H1 (cell line): ENCODE data around the gene OSBP2. TPM values are rescaled to one million over a fixed set of nuclear protein-coding genes. Genes with fewer than 3 reads are reported as not detected.

Experiments used
- CTCF ChIA-PET: fragments of 300-600 bp; sonication (Branson Sonifier 250); formaldehyde crosslinking; loops from one replicate; lab custom pipeline; 2021; ENCODE audit not compliant: partially characterized antibody; lab: Charles Lee
- POLR2A ChIA-PET: fragments of 300-600 bp; sonication (Branson Sonifier 250); formaldehyde crosslinking; loops from one replicate; lab custom pipeline; 2021; ENCODE audit warnings: inconsistent platforms; ENCODE audit not compliant: partially characterized antibody; lab: Charles Lee
- DNase-seq, 2 experiments: peaks; one replicate each; pipeline versions ENCODE4 v3.0.0 to v3.0.0-alpha.2; 2010 to 2022; ENCODE audit warnings: low spot score in 2 of 2, low read depth in 1 of 2, mixed read lengths in 1 of 2
- FAIRE-seq: peaks from 2 replicates; lab custom pipeline; 2011; peaks lifted over from hg19 to GRCh38; lab: Jason Lieb, UNC
- H2AFZ ChIP-seq: 2 replicates; pipeline ENCODE4 v1.8.1; 2012; ENCODE audit warnings: low read length, inconsistent platforms
- H2AK5ac ChIP-seq: 2 replicates; pipeline ENCODE4 v1.6.1; 2013; ENCODE audit warnings: low read depth, low read length
- H2BK120ac ChIP-seq: replicated peaks from 2 replicates; pipeline ENCODE3; 2013; ENCODE audit warnings: low read depth, low read length, inconsistent platforms
- H2BK12ac ChIP-seq: 2 replicates; pipeline ENCODE4 v1.6.1; 2013; ENCODE audit warnings: low read depth, low read length
- H2BK15ac ChIP-seq: 2 replicates; pipeline ENCODE4 v1.6.1; 2013; ENCODE audit warnings: low read length
- H2BK20ac ChIP-seq: 2 replicates; pipeline ENCODE4 v1.6.1; 2013; ENCODE audit warnings: low read length
- H2BK5ac ChIP-seq: 2 replicates; pipeline ENCODE4 v1.6.1; 2013; ENCODE audit warnings: low read depth, low read length
- H3K14ac ChIP-seq: 2 replicates; pipeline ENCODE4 v1.6.1; 2013; ENCODE audit warnings: inconsistent platforms; ENCODE audit not compliant: insufficient read length
- H3K18ac ChIP-seq: 2 replicates; pipeline ENCODE4 v1.6.1; 2013; ENCODE audit warnings: low read length; ENCODE audit errors: extremely low read depth
- H3K23ac ChIP-seq: 2 replicates; pipeline ENCODE4 v1.6.1; 2013; ENCODE audit warnings: inconsistent platforms; ENCODE audit not compliant: insufficient read length
- H3K23me2 ChIP-seq: 2 replicates; pipeline ENCODE4 v1.6.1; 2013; ENCODE audit warnings: low read depth, low read length
- H3K27ac ChIP-seq: 2 replicates; pipeline ENCODE4 v1.6.1; 2011; ENCODE audit warnings: low read depth, low read length, inconsistent platforms
- H3K27me3 ChIP-seq, 4 experiments: replicated peaks in 1 of 4; 1 replicate in 1 of 4; 2 replicates in 3 of 4; pipeline versions ENCODE4 v1.6.1 to v1.8.1; 2011 to 2013; ENCODE audit warnings: low read length in 3 of 4, mild to moderate bottlenecking in 3 of 4, inconsistent platforms in 2 of 4, mixed read lengths in 2 of 4, moderate library complexity in 1 of 4; ENCODE audit not compliant: control insufficient read depth in 3 of 4, insufficient read depth in 3 of 4; ENCODE audit errors: extremely low read depth in 1 of 4
- H3K36me3 ChIP-seq, 4 experiments: 2 replicates each; pipeline versions ENCODE4 v1.6.1 to v1.8.1; 2011 to 2013; ENCODE audit warnings: mild to moderate bottlenecking in 4 of 4, low read length in 3 of 4, moderate library complexity in 2 of 4, control low read depth in 1 of 4, inconsistent platforms in 1 of 4; ENCODE audit not compliant: insufficient read depth in 4 of 4, control insufficient read depth in 2 of 4
- H3K4ac ChIP-seq: replicated peaks from 2 replicates; pipeline ENCODE3; 2013; ENCODE audit warnings: low read length, low read depth, mixed read lengths, inconsistent platforms; ENCODE audit not compliant: insufficient read length
- H3K4me1 ChIP-seq, 4 experiments: replicated peaks in 1 of 4; 1 replicate in 1 of 4; 2 replicates in 3 of 4; pipeline versions ENCODE4 v1.6.1 to v1.8.1; 2011 to 2013; ENCODE audit warnings: low read length in 3 of 4, inconsistent platforms in 2 of 4, mixed read lengths in 1 of 4; ENCODE audit not compliant: insufficient read depth in 4 of 4, control insufficient read depth in 3 of 4
- H3K4me2 ChIP-seq, 2 experiments: 2 replicates each; pipeline versions ENCODE4 v1.6.1 to v1.8.1; 2011 to 2013; ENCODE audit warnings: low read depth in 2 of 2, low read length in 2 of 2, control low read depth in 1 of 2, inconsistent platforms in 1 of 2, mild to moderate bottlenecking in 1 of 2; ENCODE audit not compliant: insufficient read depth in 1 of 2
- H3K4me3 ChIP-seq, 4 experiments: fragments of 200-600, 300-600 bp in 1 of 4; sonication (generic), shearing (Covaris generic), sonication (Bioruptor Twin) in 1 of 4; 2 replicates each; pipeline versions ENCODE4 v1.5.1 to v1.8.1; 2011 to 2016; ENCODE audit warnings: low read length in 4 of 4, low read depth in 3 of 4, control low read depth in 2 of 4, inconsistent platforms in 2 of 4, mild to moderate bottlenecking in 2 of 4, mixed read lengths in 1 of 4, moderate library complexity in 1 of 4; ENCODE audit not compliant: insufficient read depth in 2 of 4; ENCODE audit errors: extremely low read depth in 1 of 4
- H3K56ac ChIP-seq: replicated peaks from 2 replicates; pipeline ENCODE3; 2013; ENCODE audit warnings: low read depth, mild to moderate bottlenecking, mixed read lengths, low read length, inconsistent platforms; ENCODE audit not compliant: insufficient read length
- H3K79me1 ChIP-seq: 2 replicates; pipeline ENCODE4 v1.6.1; 2013; ENCODE audit warnings: low read depth, low read length, control low read depth
- H3K79me2 ChIP-seq, 2 experiments: 2 replicates each; pipeline versions ENCODE4 v1.6.1 to v1.8.1; 2012 to 2013; ENCODE audit warnings: low read length in 2 of 2, mild to moderate bottlenecking in 2 of 2, inconsistent platforms in 1 of 2; ENCODE audit not compliant: insufficient read depth in 2 of 2, control insufficient read depth in 1 of 2
- H3K9ac ChIP-seq, 4 experiments: replicated peaks in 1 of 4; 1 replicate in 1 of 4; 2 replicates in 3 of 4; pipeline versions ENCODE4 v1.6.1 to v1.8.1; 2011 to 2013; ENCODE audit warnings: low read depth in 3 of 4, low read length in 3 of 4, control low read depth in 2 of 4, mild to moderate bottlenecking in 2 of 4, moderate library complexity in 2 of 4, inconsistent platforms in 1 of 4; ENCODE audit errors: extremely low read depth in 1 of 4
- H3K9me3 ChIP-seq, 2 experiments: 2 replicates each; pipeline versions ENCODE4 v1.6.1 to v1.8.1; 2012 to 2013; ENCODE audit warnings: mild to moderate bottlenecking in 2 of 2, moderate library complexity in 2 of 2, control low read depth in 1 of 2, inconsistent platforms in 1 of 2, low read depth in 1 of 2, low read length in 1 of 2, mixed read lengths in 1 of 2; ENCODE audit not compliant: insufficient read depth in 2 of 2
- H4K20me1 ChIP-seq, 2 experiments: replicated peaks in 1 of 2; 2 replicates each; pipeline versions ENCODE3 to v1.8.1; 2011 to 2013; ENCODE audit warnings: inconsistent platforms in 2 of 2, low read length in 2 of 2, mild to moderate bottlenecking in 1 of 2; ENCODE audit not compliant: insufficient read depth in 2 of 2, control insufficient read depth in 1 of 2
- H4K5ac ChIP-seq: 2 replicates; pipeline ENCODE4 v1.6.1; 2013; ENCODE audit warnings: low read length, low read depth, mixed read lengths, inconsistent platforms; ENCODE audit not compliant: insufficient read length
- H4K8ac ChIP-seq: 2 replicates; pipeline ENCODE4 v1.8.0; 2013; ENCODE audit warnings: mild to moderate bottlenecking, moderate library complexity, low read length, inconsistent platforms; ENCODE audit not compliant: insufficient read depth; ENCODE audit errors: extremely low read depth
- H4K91ac ChIP-seq: replicated peaks from 2 replicates; pipeline ENCODE3; 2013; ENCODE audit warnings: low read length, mixed read lengths, inconsistent platforms; ENCODE audit not compliant: insufficient read length
- ASH2L ChIP-seq: fragments of 200-600, 300-600 bp; sonication (generic); IDR thresholded peaks from one replicate; pipeline ENCODE4 v1.7.1; 2017; ENCODE audit warnings: low read length
- BRCA1 ChIP-seq: IDR thresholded peaks from 2 replicates; pipeline ENCODE4 v1.6.1; 2012; ENCODE audit warnings: low read depth, low read length, improper control_type of control experiment
- KDM4A ChIP-seq: IDR thresholded peaks from one replicate; pipeline ENCODE4 v1.7.1; 2012; ENCODE audit warnings: low read depth, mild to moderate bottlenecking, moderate library complexity, low read length, inconsistent platforms; ENCODE audit not compliant: severe bottlenecking
- NANOG ChIP-seq: IDR thresholded peaks from 2 replicates; pipeline ENCODE4 v1.6.1; 2011; ENCODE audit warnings: low read length, low read depth, mild to moderate bottlenecking, inconsistent platforms; ENCODE audit not compliant: insufficient read depth, poor library complexity, severe bottlenecking
- PHF8 ChIP-seq: fragments of 200-600 bp; sonication (generic); conservative IDR thresholded peaks from 2 replicates; pipeline ENCODE4 v1.7.1; 2012; ENCODE audit warnings: low read depth, mild to moderate bottlenecking, inconsistent platforms, low read length, moderate library complexity
- WGBS, 2 experiments: shearing (Covaris generic) in 1 of 2; methylation state at CpG; one replicate each; pipeline versions ENCODE4 v1.1.6 to v1.1.7; 2013 to 2015; ENCODE audit warnings: low lambda C conversion rate in 2 of 2, mixed read lengths in 2 of 2, inconsistent platforms in 1 of 2, low coverage in 1 of 2, missing lambda C conversion rate in 1 of 2; ENCODE audit not compliant: insufficient replicate concordance in 2 of 2, insufficient coverage in 1 of 2, insufficient read length in 1 of 2; ENCODE audit errors: extremely low coverage in 1 of 2, missing lambda C conversion rate in 1 of 2; 5-methylcytosine and 5-hydroxymethylcytosine counted together
- polyA plus RNA-seq, 7 experiments: library from polyadenylated mRNA; depleted of rRNA in 3 of 7; stranded (reverse) in 5 of 7; unstranded in 2 of 7; fragments of >200 nt in 5 of 7; fragments of 200-250 nt in 2 of 7; gene quantifications; 1 replicate in 5 of 7; 2 replicates in 1 of 7; 4 replicates in 1 of 7; pipeline versions ENCODE4 v1.2.1 to v1.2.3, GENCODE V29; 2011 to 2013; ENCODE audit warnings: missing spikeins in 2 of 7, mixed read lengths in 2 of 7
- total RNA-seq: library from RNA; stranded (reverse); fragmentation: NEBNext Ultra II Directional; extraction: Animal tissue kit (Norgen Biotek cat#: 25700); gene quantifications from 2 replicates; pipeline ENCODE4 v1.2.1, GENCODE V29; 2021

OSBP2 gene
- total and polyA plus RNA-seq, 2 of the 8 experiments (the other 6 are each of a cell fraction or from before 2014, with no cell fraction given): 3.4 to 3.7 TPM

DNA sequence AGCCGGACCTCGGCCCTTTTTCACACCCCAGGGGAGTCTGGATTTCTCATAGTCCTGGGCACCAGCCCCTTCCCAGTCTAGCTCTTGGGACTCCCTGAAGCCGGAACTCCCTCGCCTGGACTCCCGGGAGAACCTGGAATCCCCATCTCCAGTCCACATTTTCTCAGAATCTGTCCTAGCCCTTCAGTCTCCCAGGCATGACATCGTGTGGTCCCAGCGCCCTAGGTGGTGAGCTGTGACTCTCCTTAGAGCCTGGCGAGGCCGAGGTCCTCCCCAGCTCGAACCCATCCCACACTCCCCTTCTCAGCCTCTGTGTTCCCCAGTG lies 26.3 kb upstream of the OSBP2 start:
- FAIRE-seq: no peak
- Histone ChIP-seq H2AFZ (peak overlapping the region; percentile 97), H3K79me1 (no peaks in the 10 kb centered on the region)
- TF ChIP-seq KDM4A: peak; percentile 4
- TF ChIP-seq NANOG: no peak
- no peak for TF ChIP-seq BRCA1
- no peak for TF ChIP-seq ASH2L
- no peak for TF ChIP-seq PHF8
- TF ChIP-seq, all 59 proteins: peak for 1
- POLR2A ChIA-PET: interaction anchor here (1.1 to 1.8 kb wide), 5 partner anchors 10 to 75 kb away, joined by 3 to 8 read pairs (median 4); partner anchors contain the start of genes OSBP2 and TCN2
- Histone ChIP-seq H3K36me3 (no peaks in the 10 kb centered on the region), H2BK15ac (no peak overlapping the region), H3K14ac (no peak overlapping the region), H3K4me1 (peaks cover 0 to 2% (median under 1%) of the 10 kb centered on the region in 4 experiments; a peak in 4 of 7 replicates), H3K18ac (no peak overlapping the region), H3K9me3 (no peaks in the 10 kb centered on the region), H2BK12ac (0 out of 2 replicates have a peak overlapping the region, but pooled peaks have one; percentile 12), H2AK5ac (no peak overlapping the region), H3K56ac (no peak overlapping the region), H2BK5ac (peak overlapping the region; percentile 60; the same call in 1 of the 2 replicates), H4K8ac (no peak overlapping the region), H3K4me2 (peak overlapping the region; percentile 90 to 94), H4K5ac (no peak overlapping the region), H2BK120ac (no peak overlapping the region), H3K27me3 (peaks cover 0 to 13% (median 8%) of the 10 kb centered on the region in 4 experiments; a peak in 5 of 7 replicates), H3K4ac (no peak overlapping the region), H3K4me3 (peak overlapping the region; percentile 62 to 87 (median 76)), H3K23ac (no peak overlapping the region), H3K27ac (no peak overlapping the region), H3K23me2 (peaks cover 16% of the 10 kb centered on the region; the same call in 1 of the 2 replicates), H4K20me1 (no peaks in the 10 kb centered on the region), H3K79me2 (no peaks in the 10 kb centered on the region), H4K91ac (no peak overlapping the region), H2BK20ac (no peak overlapping the region), H3K9ac (peak overlapping the region in 3 of 4 experiments; percentile 16 to 74 (median 67); a peak in 5 of 7 replicates)
- no peak for DNase-seq
- WGBS, 2 experiments: 26% methylated on average over 10 of the region's 10 CpGs; no CpG with 5 or more reads in 1 of the 2 experiments
- CTCF ChIA-PET: interaction anchor here (0.6 to 4.7 kb wide), 9 partner anchors 10 to 705 kb away, joined by 3 to 26 read pairs (median 5); partner anchors contain the start of gene SLC35E4
